ENCODE data around the gene CDC42EP3.

- TF ChIP-seq CTCF (IDR thresholded peaks at IDR 0.05) (no peak), POLR2A (IDR thresholded peaks at IDR 0.05) (no peak)
These were observed 41.1 kb downstream of the CDC42EP3 start for GRCh38 chr2:37630301-37630700.

Data from esophagus squamous epithelium (tissue), 4 donors.